NCI-H69 (cell line): ENCODE measurements around the gene EVI5L.

Source experiments
- DNase-seq: peaks from one replicate; lab custom pipeline; 2025; lab: John Stamatoyannopoulos, UW

The EVI5L gene

DNA sequence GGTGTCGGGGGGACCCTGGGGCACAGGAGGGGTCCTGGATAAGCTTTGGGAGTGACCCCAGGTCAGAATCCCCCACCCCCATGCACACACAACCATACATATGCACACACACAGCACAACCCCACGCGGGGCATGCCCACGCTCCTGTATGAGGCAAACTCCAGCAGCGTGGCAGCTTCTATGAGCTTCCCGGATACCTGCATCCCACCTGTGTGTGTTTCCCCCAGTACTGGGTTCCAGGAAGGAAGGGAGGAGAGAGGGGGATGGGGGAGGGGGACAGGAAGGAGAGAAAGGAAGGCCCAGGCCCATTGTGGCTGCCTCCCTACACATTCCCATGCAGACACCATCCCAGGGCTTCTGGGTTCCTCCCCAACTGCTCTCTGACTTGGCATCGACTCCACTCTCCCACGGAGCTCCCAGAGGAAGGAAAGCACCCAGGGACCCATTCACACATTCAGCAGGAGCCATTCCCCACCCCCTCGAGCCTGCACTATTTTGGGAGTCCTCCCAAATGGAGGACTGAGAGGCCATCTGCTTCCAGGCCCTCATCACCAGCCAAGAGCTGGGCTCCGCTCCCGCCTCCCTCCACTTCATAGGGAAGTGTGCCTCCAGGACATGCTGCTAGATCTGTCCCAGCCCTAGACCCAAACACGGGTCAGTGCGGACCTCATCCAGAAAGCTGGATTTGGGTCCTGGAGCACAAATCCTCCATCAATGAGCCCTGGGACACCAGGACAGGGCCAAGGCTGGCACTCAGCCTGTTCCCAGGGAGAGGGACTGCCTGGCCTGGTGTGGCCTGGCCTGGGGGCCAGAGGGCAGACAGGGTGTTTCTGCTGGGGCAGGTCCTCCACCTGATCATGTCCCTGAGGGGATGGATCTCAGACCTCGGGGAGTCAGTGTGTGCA is 30.9 kb downstream of the EVI5L start:
- no peak for DNase-seq

DNA sequence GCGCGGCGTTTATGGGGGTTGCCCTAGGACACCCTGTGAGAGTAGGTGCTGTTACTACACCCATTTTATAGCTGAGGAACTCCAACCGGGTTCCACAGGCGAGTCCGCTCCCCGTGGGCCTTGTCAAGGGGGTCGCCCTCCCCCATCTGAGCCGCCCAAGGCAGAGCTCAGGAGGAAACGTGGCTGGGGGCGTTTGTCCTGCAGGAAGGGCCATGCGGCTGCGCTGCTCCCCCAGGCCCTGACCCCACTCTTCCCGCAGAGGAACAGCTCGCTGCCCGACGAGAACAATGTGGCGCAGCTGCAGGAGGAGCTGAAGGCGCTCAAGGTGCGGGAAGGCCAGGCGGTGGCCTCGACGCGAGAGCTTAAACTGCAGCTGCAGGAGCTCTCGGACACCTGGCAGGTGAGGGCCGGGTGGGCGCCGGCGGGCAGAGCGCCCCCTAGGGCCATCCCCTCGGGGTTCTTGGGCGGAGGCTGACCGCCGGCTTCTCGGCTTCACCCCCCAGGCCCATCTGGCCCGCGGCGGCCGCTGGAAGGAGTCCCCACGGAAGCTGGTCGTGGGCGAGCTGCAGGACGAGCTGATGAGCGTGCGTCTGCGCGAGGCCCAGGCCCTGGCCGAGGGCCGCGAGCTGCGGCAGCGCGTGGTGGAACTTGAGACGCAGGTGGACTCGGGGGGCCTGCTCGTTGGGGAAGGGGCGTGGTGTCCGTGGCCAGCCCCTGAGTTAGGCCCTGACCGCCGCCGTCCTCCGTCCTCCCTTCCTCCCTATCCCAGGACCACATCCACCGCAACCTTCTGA is 31.8 kb downstream of the EVI5L start:
- DNase-seq = peak; percentile 54

DNA sequence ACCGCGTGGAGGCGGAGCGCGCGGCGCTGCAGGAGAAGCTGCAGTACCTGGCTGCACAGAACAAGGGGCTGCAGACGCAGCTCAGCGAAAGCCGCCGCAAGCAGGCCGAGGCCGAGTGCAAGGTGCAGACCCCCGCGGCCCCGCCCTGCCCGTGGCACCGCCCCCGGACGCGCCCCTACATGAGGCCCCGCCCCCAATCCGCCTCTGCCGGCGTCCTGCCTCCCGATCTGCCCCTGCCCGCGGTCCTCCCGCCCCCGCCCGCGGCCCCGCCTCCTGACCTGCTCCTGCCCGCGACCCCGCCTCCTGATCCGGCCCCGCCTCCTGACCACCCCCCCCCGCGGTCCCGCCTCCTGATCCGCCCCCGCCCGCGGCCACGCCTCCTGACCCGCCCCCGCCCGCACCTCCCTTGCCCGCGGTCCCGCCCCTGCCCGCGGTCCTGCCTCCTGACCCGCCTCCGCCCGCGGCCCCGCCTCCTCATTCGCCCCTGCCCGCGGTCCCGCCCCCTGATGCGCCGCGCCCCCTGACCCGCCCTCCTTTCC is 32.5 kb downstream of the EVI5L start:
- DNase-seq = peak; percentile 81

DNA sequence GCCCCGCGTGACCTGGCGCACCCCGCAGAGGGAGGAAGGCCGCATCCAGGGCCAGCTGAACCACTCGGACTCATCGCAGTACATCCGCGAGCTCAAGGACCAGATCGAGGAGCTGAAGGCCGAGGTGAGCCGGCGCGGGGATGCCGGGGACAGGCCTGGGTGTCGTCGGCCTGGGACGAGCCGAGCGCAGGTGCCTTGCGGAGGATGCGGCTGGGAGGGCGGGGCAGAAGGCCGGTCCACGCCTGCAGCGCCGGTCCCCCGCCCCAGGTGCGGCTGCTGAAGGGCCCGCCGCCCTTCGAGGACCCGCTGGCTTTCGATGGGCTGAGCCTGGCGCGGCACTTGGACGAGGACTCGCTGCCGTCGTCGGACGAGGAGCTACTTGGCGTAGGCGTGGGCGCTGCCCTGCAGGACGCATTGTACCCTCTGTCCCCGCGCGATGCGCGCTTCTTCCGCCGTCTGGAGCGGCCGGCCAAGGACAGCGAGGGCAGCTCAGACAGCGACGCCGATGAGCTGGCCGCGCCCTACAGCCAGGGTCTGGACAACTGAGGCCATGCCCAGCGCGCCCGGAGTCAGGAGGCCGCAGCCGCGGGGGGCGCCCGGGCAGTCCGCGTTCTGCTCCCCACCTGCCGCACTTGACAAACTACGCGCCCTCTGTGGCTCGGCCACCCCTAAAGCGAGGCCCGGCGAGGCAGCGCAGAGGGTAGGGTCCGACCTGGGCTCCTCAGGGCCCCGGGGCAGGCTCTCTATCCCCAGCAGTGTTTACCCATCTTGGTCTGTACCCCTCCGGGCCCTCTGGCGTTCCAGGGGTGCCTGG is 33.3 kb downstream of the EVI5L start:
- no peak for DNase-seq

DNA sequence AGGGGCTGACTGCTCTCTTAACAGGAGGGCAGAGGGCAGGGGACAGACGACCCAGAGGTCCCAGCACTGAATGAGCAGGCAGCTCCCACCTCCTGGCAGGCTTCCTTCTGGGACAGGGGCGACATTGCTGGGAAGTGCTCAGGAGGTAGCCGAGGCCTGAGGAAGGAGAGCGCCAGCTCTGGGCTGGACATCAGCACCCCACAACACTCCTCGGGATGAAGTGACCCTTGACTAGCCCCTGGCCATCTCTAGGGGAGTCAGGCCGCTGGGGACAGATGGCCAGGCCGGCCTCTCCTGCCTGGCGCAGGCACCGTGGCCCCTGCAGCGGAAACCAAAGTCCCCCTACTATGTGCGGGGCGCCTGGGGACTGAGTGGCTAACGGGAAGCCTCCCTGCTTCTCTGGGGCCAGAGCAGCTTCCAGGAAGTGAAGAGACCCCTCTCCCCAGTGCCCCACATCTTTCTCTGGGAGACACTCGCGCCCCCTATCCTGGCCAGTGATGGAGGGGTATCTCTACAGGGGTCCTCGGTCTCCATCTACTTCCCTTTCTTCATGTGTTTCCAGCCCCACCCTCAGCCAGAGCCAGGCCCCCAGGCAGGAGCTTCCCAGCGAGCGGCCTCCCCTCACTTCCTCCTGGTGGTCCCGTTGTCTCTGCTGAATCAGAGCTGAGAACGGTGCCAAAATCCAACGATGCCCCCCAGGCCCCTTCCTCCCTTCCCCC is 34.1 kb downstream of the EVI5L start:
- DNase-seq = no peak

DNA sequence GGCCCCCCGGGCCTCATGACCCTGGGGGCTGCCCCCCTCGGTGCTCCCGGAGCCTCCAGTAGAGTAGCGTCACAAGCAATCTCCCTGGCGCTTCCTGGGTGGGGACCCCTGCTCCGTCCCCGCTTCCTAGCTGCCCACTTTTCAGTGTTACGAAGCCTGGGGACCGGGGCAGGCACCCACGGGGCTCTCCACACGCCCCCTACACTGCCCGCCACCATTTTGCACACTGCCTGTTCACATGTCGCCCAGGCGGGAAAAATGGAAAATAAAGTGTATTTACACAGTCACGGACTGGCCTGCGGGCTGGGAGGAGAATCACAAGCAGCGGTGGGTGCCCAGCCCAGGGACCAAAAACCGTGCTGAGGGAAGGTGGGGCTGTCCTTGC is 34.7 kb downstream of the EVI5L start:
- DNase-seq = peak; percentile 59

DNA sequence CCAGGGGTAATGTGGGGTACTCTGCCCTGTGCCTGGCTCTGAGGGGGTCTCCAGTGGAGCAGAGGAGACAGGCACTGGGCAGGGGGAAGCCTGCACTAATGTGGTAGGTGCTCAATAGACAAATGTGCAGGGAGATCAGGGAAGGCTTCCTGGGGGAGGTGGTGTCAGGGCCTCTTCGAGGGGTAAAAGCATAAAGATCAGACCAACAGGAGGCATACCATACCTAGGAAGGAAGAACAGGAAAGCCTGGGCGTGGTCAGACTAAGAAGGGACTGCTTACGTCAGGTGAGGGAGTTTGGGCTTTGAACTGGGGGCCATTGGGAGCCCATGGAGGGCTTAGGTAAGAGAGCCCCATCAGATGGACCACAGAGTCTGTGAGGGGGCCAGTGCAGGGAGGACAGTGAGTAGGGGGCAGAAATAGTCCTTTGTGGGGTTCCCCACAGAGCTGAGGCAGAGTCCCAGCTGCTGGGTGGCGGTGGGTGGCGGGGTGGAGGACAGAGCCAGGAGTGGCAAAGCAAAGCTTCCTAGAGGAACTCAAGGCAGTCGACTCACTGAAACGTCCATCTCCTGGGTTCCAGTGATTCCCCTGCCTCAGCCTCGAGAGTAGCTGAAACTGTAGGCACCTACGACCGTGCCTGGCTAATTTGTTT is 35.4 kb downstream of the EVI5L start:
- DNase-seq = peak; percentile 22

DNA sequence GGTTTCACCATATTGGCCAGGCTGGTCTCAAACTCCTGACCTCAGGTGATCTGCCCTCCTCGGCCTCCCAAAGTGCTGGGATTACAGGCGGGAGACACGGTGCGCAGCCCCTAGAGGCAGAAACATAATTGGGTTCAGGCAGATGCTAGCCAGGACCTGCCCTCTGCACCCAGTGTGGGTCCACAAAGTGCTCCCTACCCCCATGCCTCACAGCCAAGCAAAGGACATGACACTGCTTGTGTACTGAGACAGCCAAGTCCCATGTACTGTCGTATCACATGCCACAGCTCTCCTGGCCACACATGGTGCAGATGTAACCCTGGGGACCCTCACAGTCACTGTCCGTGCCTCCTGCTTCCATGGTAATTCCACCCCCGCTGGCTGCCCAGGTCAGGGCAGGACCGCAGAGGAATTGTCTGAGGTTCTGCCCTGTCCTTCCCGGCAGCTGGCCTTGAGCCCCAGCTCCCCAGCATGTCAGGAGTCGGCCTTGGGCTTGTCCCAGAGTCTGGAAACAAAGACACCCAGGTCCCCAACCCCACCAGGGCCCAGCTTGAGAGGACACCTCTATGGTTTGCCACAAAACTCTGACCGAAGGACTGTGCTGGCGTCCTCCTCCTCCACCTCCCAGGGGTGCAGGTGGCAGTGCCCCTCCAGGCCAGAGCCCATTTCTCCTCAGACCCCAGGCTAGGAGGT is 36.5 kb downstream of the EVI5L start:
- no peak for DNase-seq

DNA sequence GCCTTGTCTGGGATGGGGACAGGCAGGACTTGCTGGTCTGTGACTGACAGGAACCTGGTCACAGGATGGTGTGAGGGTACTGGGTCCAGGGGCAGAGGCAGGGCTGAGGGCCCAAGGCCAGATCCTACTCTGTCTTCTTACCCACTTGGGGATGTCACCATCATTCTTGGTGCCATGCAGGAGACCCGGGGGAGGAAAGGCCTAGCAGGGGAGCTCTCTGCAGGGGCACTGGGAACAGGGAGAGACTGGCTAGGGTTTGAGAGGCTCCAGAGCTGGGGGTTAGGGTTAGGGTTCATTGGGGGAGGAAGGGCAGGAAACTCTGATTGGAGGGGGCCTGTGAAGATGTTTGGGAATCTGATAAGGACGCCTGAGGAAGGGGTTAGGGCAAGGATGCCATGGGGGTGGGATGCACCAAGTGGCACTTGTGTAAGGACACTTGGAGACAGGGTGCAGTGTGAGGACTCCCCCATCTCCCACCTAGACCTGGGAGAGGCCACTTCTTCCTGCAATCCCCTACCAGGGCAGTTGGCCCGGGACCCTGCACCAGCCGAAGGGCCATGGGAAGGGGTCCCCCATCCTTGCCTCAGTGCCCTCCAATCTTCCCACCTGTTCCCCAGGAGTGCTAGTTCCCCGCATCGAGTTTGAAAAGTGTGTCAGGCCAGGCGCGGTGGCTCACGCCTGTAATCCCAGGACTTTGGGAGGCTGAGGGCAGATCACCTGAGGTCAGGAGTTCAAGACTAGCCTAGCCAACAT is 37.2 kb downstream of the EVI5L start:
- DNase-seq = no peak

DNA sequence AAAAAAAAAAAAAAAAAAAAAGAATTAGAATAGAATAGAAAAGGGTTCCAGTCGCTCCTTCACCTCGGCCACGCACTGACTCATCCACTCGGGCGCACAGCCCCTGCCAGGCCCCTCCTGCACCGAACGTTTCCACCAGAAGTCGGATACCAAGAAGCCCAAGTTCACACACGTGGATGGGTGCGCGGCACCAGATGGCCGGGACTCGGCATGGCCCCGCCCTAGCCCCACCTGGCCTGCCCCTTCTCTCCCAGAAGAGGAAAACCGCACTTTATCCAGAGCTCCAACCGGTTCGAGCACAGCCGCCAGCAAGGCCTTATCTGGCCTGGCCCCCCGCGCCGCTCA is 38.3 kb downstream of the EVI5L start:
- no peak for DNase-seq

DNA sequence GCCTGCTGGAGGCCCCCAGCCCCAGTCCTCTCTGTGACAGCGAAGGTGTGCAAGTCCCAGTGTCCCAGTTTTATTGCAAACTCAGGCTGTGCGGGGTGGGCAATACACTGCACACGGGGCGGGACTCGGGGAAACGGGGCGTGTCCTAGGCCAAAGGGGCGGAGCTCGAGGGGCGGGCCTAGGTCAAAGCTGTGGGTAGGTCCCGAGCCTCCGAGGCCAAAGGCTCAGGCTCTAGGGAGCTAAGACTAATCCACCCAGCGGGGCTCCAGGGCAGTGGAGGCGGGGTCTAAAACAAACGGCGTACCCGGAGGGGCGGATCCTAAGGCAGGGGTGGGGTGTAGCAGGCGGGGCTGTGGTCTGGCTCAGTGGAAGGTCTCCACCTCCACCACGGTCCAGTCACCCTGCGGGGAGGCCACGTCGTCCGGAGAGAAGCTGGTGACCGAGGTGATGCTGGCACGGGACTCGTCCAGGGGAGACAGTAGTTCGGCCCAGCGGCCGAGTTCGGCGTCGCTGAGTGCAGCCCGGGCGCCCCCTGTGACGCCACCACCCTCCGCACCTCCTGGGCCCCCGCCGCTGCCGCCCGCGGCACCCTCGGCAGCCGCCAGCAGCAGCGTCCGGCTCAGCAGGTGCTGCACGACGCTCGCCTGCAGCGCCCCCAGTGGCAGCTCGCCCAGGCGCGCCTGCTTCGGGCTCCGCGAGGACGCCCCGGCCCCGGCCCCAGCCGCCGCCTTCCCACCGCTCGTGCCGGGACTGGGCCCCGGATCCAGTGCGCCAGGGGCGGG is 38.8 kb downstream of the EVI5L start:
- no peak for DNase-seq

DNA sequence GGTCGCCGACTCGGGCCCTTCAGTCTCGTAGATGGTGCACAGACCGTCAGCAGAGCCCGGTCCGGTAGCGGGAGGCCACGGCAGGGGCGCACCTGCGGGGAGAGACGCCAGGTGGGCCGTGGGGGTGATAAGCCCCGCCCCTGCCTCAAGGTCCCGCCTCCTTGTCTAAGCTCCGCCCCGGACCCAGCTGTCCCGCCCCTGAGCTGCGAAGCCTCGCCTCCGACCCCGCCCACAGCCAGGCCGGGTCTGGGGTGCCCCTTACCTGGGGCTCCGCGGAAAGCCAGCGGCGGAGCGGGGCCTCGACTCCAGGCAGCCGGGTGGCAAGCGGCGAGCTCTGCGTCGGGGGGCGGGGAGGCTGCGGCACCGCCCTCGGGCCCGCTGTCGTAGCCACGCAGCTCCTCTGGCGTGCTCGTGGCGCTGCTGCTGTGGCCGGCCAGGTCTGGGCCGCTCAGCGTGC is 39.5 kb downstream of the EVI5L start:
- no peak for DNase-seq

DNA sequence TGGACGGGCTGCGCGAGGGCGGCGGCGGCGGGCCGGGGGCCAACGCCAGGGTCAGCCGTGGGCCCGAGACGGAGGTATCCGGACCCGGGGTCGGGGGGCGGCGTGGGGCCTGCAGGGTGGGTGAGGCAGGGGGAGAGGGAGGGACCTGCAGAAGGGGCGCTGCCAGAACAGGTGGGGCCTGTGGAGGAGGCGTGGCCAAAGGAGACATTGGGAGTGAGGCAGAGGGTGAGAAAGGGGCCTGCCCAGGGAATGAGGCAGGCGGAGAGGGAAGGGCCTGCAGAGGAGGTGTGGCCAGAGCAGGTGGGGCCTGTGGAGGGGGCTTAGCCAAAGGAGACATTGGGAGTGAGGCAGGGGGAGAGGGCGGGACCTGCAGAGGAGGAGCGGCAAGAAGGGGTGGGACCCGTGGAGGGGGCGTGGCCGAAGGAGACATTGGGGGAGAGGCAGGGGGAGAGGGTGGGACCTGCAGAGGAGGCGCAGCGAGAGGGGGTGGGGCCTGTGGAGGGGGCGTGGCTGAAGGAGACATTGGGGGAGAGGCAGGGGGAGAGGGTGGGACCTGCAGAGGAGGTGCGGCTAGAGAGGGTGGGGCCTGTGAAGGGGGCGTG is 40.0 kb downstream of the EVI5L start:
- peak; percentile 54 for DNase-seq

DNA sequence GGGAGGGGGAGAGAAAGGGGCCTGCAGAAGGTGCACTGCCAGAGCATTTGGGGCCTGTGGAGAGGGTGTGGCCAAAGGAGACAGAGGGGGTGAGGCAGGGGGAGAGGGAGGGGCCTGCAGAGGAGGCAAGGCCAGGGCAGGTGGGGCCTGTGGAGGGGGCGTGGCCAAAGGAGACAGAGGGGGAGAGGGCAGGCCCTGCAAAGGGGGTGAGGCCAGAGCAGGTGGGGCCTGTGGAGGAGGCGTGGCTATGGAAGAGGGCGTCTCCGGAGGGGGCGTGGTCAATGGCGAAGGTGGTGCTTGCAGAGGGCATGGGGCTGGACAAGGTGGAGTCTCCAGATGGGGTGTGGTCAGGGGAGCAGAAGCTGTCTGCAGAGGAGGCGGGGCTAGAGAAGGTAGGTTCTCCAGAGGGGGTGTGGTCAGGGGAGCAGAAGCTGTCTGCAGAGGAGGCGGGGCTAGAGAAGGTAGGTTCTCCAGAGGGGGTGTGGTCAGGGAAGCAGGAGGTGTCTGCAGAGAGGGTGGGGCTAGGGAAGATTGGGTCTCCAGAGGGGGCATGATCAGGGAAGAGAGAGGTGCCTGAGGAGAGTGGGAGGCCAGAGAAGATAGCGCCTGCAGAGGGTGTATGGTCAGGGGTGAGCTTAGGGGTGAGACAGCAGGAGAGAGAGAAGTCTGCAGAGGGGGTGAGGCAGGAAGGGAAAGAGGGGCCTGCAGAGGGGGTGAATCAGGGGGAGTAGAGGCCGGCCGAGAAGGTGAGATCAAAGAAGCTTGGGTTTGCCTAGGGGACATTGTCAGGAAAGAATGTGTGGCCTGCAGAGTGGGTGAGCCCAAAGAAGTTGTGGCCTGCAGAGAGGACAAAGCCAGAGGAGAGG is 40.8 kb downstream of the EVI5L start:
- peak; percentile 68 for DNase-seq

DNA sequence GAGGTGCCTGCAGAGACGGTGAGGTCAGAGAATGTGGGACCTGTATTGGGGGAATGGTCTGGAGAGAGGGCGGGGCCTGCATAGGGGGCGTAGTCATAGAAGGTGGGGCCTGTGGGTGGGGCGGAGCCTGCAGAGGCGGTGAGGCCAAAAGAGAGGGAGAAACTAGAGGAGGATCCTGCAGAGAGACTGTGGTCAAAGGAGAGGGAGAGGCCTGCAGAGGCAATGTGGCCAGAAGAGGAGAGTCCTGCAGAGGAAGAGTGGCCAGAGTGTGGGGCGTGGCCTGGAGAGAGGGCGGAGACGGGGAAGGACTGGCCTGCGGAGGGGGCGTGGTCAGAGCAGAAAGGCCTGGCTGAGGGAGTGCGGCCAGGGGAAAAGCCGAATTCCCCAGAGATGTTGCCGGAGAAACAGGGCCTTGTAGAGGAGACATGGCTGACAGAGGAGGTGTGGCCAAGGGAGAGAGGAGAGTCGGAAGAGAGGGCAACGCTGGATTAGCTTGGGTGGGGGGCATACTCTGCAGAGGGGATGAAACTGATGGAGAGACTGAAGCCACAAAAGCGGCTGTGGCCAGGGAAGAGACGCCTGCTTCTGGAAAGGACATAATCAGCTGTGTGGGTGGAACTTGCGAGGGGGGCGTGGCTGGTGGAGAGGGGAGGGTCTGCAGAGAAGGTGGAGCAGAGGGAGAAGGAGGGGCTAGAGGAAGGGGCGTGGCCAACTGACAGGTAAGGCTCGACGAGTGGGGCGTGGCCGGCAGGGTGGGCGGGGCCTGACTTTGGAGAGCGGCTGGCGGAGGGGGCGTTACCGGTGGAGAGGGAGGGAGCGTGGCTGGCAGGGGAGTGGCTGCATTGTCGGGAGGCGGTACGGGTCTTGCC is 41.7 kb downstream of the EVI5L start:
- DNase-seq = peak; percentile 96
